ENCODE data around the gene DNAJB13. TPM values are rescaled to one million over a fixed set of nuclear protein-coding genes. Genes with fewer than 3 reads are reported as not detected.

Gene DNAJB13
- total and polyA plus RNA-seq, 4 donors, result 0.40 to 7.2 (median 4.6) TPM

- Histone ChIP-seq H3K27ac (ENCODE audit: low read depth, low read length) (no peak overlapping the region), H3K36me3 (ENCODE audit: control insufficient read depth, insufficient read depth, low read length) (peaks cover 44% of the 10 kb centered on the region), H3K4me3 (ENCODE audit: low read depth, low read length) (no peak overlapping the region), H3K27me3 (ENCODE audit: control insufficient read depth, insufficient read depth, low read length) (no peaks in the 10 kb centered on the region), H3K9me3 (ENCODE audit: control insufficient read depth, insufficient read depth, low read length) (no peaks in the 10 kb centered on the region), H3K4me1 (ENCODE audit: control insufficient read depth, insufficient read depth, low read length) (peaks cover 22% of the 10 kb centered on the region)
- WGBS (ENCODE audit: insufficient coverage), result 65% methylated on average over 10 of the region's 11 CpGs
- DNase-seq (ENCODE audit: low read depth in 4 of 6, low spot score in 6 of 6), result peak in 2 of 6 donors; percentile 34 to 55
Measured at GRCh38 chr11:74004759-74005615, 54.2 kb downstream of the DNAJB13 start.

GRCh38 chr11:74005721-74006517 is 55.1 kb downstream of the DNAJB13 start:
- no peak for DNase-seq (ENCODE audit: low read depth in 4 of 6, low spot score in 6 of 6)
- peaks cover 18% of the 10 kb centered on the region for H3K4me1 ChIP-seq (ENCODE audit: control insufficient read depth, insufficient read depth, low read length)
- no peak overlapping the region for H3K27ac ChIP-seq (ENCODE audit: low read depth, low read length)
- peaks cover 46% of the 10 kb centered on the region for H3K36me3 ChIP-seq (ENCODE audit: control insufficient read depth, insufficient read depth, low read length)
- no peaks in the 10 kb centered on the region for H3K9me3 ChIP-seq (ENCODE audit: control insufficient read depth, insufficient read depth, low read length)
- WGBS (ENCODE audit: insufficient coverage), result 95% methylated on average over 28 of the region's 29 CpGs
- H3K27me3 ChIP-seq (ENCODE audit: control insufficient read depth, insufficient read depth, low read length), result no peaks in the 10 kb centered on the region
- H3K4me3 ChIP-seq (ENCODE audit: low read depth, low read length), result no peak overlapping the region

- Histone ChIP-seq H3K9me3 (ENCODE audit: control insufficient read depth, insufficient read depth, low read length) (no peaks in the 10 kb centered on the region), H3K27ac (ENCODE audit: low read depth, low read length) (no peak overlapping the region), H3K27me3 (ENCODE audit: control insufficient read depth, insufficient read depth, low read length) (no peaks in the 10 kb centered on the region), H3K4me1 (ENCODE audit: control insufficient read depth, insufficient read depth, low read length) (peaks cover 18% of the 10 kb centered on the region), H3K36me3 (ENCODE audit: control insufficient read depth, insufficient read depth, low read length) (peaks cover 48% of the 10 kb centered on the region), H3K4me3 (ENCODE audit: low read depth, low read length) (no peak overlapping the region)
- WGBS (ENCODE audit: insufficient coverage), result 77% methylated on average over 5 of the region's 7 CpGs
- DNase-seq (ENCODE audit: low read depth in 4 of 6, low spot score in 6 of 6), result no peak
Measured at GRCh38 chr11:74006743-74007304, 56.0 kb downstream of the DNAJB13 start.

- Histone ChIP-seq H3K4me3 (ENCODE audit: low read depth, low read length) (no peak overlapping the region), H3K36me3 (ENCODE audit: control insufficient read depth, insufficient read depth, low read length) (peaks cover 48% of the 10 kb centered on the region), H3K4me1 (ENCODE audit: control insufficient read depth, insufficient read depth, low read length) (peaks cover 18% of the 10 kb centered on the region), H3K9me3 (ENCODE audit: control insufficient read depth, insufficient read depth, low read length) (no peaks in the 10 kb centered on the region), H3K27me3 (ENCODE audit: control insufficient read depth, insufficient read depth, low read length) (no peaks in the 10 kb centered on the region), H3K27ac (ENCODE audit: low read depth, low read length) (no peak overlapping the region)
- DNase-seq (ENCODE audit: low read depth in 4 of 6, low spot score in 6 of 6), result no peak
- 90% methylated on average over 4 of the region's 6 CpGs for WGBS (ENCODE audit: insufficient coverage)
Measured at GRCh38 chr11:74007691-74008372, 57.0 kb downstream of the DNAJB13 start.

- no peak for DNase-seq (ENCODE audit: low read depth in 4 of 6, low spot score in 6 of 6)
- Histone ChIP-seq H3K36me3 (ENCODE audit: control insufficient read depth, insufficient read depth, low read length) (peaks cover 49% of the 10 kb centered on the region), H3K4me1 (ENCODE audit: control insufficient read depth, insufficient read depth, low read length) (peaks cover 18% of the 10 kb centered on the region), H3K27me3 (ENCODE audit: control insufficient read depth, insufficient read depth, low read length) (no peaks in the 10 kb centered on the region), H3K27ac (ENCODE audit: low read depth, low read length) (no peak within 1 kb of the TSS), H3K9me3 (ENCODE audit: control insufficient read depth, insufficient read depth, low read length) (no peaks in the 10 kb centered on the region), H3K4me3 (ENCODE audit: low read depth, low read length) (no peak within 1 kb of the TSS)
- 73% methylated on average over 6 of the region's 9 CpGs for WGBS (ENCODE audit: insufficient coverage)
Measured at GRCh38 chr11:74008373-74009229, 57.8 kb downstream of the DNAJB13 start, which contains the start of gene UCP3. Gene UCP3 (minus strand): TSS chr11:74009085. CDS start chr11:74007042, 2,043 bp downstream.

GRCh38 chr11:74009230-74009547 is 58.4 kb downstream of the DNAJB13 start:
- H3K4me1 ChIP-seq (ENCODE audit: control insufficient read depth, insufficient read depth, low read length), result peaks cover 12% of the 10 kb centered on the region
- H3K4me3 ChIP-seq (ENCODE audit: low read depth, low read length), result no peak overlapping the region
- peaks cover 46% of the 10 kb centered on the region for H3K36me3 ChIP-seq (ENCODE audit: control insufficient read depth, insufficient read depth, low read length)
- no CpG with 5 or more reads among the region's 3 CpGs for WGBS (ENCODE audit: insufficient coverage)
- no peak overlapping the region for H3K27ac ChIP-seq (ENCODE audit: low read depth, low read length)
- no peaks in the 10 kb centered on the region for H3K9me3 ChIP-seq (ENCODE audit: control insufficient read depth, insufficient read depth, low read length)
- DNase-seq (ENCODE audit: low read depth in 4 of 6, low spot score in 6 of 6), result no peak
- no peaks in the 10 kb centered on the region for H3K27me3 ChIP-seq (ENCODE audit: control insufficient read depth, insufficient read depth, low read length)

- Histone ChIP-seq H3K27ac (ENCODE audit: low read depth, low read length) (no peak overlapping the region), H3K27me3 (ENCODE audit: control insufficient read depth, insufficient read depth, low read length) (no peaks in the 10 kb centered on the region), H3K9me3 (ENCODE audit: control insufficient read depth, insufficient read depth, low read length) (no peaks in the 10 kb centered on the region), H3K4me3 (ENCODE audit: low read depth, low read length) (no peak overlapping the region), H3K4me1 (ENCODE audit: control insufficient read depth, insufficient read depth, low read length) (peaks cover 7% of the 10 kb centered on the region), H3K36me3 (ENCODE audit: control insufficient read depth, insufficient read depth, low read length) (peaks cover 47% of the 10 kb centered on the region)
- no peak for DNase-seq (ENCODE audit: low read depth in 4 of 6, low spot score in 6 of 6)
- WGBS (ENCODE audit: insufficient coverage), result 100% methylated on average over 2 of the region's 5 CpGs
Measured at GRCh38 chr11:74009675-74010305, 59.0 kb downstream of the DNAJB13 start.

- 95% methylated on average over 6 of the region's 9 CpGs for WGBS (ENCODE audit: insufficient coverage)
- Histone ChIP-seq H3K27ac (ENCODE audit: low read depth, low read length) (no peak overlapping the region), H3K36me3 (ENCODE audit: control insufficient read depth, insufficient read depth, low read length) (peaks cover 44% of the 10 kb centered on the region), H3K9me3 (ENCODE audit: control insufficient read depth, insufficient read depth, low read length) (no peaks in the 10 kb centered on the region), H3K4me3 (ENCODE audit: low read depth, low read length) (no peak overlapping the region), H3K27me3 (ENCODE audit: control insufficient read depth, insufficient read depth, low read length) (no peaks in the 10 kb centered on the region), H3K4me1 (ENCODE audit: control insufficient read depth, insufficient read depth, low read length) (peaks cover under 1% of the 10 kb centered on the region)
- DNase-seq (ENCODE audit: low read depth in 4 of 6, low spot score in 6 of 6), result no peak
Measured at GRCh38 chr11:74010306-74011300, 59.8 kb downstream of the DNAJB13 start.
